ENCODE measurements around the gene CBR3.

CBR3 gene

DNA sequence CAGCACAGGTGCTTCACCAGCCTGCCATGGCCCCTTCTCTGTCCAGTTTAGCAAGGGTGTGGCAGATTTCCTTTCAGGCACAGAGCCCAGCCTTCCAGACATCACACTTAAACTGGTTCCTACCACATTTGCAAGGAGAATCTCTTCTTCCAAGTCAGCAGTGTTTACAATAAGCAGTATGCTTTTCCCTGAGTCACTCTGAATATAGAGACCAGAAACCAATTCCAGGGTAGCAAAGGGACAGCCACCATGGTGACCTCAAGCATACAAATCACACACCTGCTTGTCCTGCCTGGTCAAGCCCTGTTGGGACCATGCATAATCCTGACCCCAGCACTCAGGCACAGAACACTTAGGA is 8.7 kb upstream of the CBR3 start (continued):
- TF ChIP-seq, protein P1, sequence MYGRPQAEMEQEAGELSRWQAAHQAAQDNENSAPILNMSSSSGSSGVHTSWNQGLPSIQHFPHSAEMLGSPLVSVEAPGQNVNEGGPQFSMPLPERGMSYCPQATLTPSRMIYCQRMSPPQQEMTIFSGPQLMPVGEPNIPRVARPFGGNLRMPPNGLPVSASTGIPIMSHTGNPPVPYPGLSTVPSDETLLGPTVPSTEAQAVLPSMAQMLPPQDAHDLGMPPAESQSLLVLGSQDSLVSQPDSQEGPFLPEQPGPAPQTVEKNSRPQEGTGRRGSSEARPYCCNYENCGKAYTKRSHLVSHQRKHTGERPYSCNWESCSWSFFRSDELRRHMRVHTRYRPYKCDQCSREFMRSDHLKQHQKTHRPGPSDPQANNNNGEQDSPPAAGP (tag by site-specific recombination; IDR thresholded peaks at IDR 0.05): no peak
- TF ChIP-seq ZNF747 (tag by site-specific recombination; IDR thresholded peaks at IDR 0.05): no peak
- no peak for TF ChIP-seq ZNF155 (tag by site-specific recombination; IDR thresholded peaks at IDR 0.05)
- TF ChIP-seq ZNF692 (tag by site-specific recombination; IDR thresholded peaks at IDR 0.05): no peak

DNA sequence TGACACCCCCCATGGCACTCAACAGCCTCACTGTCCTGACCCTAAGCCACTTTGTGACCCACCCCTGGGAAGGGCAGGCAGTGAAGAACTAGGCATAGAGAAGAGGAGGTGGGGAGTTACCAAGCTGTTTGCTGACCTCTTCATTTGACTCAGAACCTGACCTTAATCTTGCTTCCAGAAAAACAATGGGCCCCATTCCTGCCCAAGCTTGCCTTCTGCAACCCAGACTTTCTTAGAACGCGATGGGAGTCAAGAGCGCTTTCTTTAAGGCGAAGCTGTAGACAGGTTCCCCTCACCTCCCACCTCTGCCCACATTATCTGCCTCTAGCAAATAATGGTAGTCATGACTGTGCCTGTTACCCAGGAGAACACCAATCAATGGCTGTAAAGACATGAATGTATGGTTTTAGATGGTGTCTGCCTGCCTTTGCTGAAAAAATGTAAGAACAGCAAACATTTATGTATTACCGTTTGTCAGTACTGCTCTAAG is 8.2 kb upstream of the CBR3 start:
- ChIA-PET POLR2A (interaction anchor here (0.5 kb wide), 1 partner anchor 283 kb away, joined by 3 read pairs; no protein-coding TSS in a partner anchor), CTCF (interaction anchor here (0.6 to 5.7 kb wide), 8 partner anchors 9 to 210 kb away, joined by 3 to 39 read pairs (median 4); no protein-coding TSS in a partner anchor)
- Histone ChIP-seq H3K4me1 (ENCODE audit: control insufficient read depth, insufficient read depth, low read length) (peaks cover 4% of the 10 kb centered on the region; the same call in 1 of the 2 replicates), H3K4me3 (ENCODE audit: low read depth, low read length) (no peak overlapping the region), H3K9me3 (ENCODE audit: control insufficient read depth, insufficient read depth, low read depth, low read length) (no peaks in the 10 kb centered on the region), H3K36me3 (ENCODE audit: control insufficient read depth in 2 of 2, insufficient read depth in 1 of 2, low read length in 2 of 2) (no peaks in the 10 kb centered on the region), H3K27ac (ENCODE audit: extremely low read depth, low read depth, low read length) (no peak overlapping the region)
- TF ChIP-seq GLI2 (tag by site-specific recombination; IDR thresholded peaks at IDR 0.05; ENCODE audit: borderline replicate concordance, low read depth) (no peak), KLF1 (tag by site-specific recombination; IDR thresholded peaks at IDR 0.05) (no peak), ZNF169 (tag by site-specific recombination; IDR thresholded peaks at IDR 0.05) (no peak), KLF16 (tag by site-specific recombination; IDR thresholded peaks at IDR 0.05) (no peak), ZSCAN23 (tag by site-specific recombination; IDR thresholded peaks at IDR 0.05) (no peak), ZNF623 (tag by site-specific recombination; IDR thresholded peaks at IDR 0.05) (no peak), ZNF140 (tag by site-specific recombination; IDR thresholded peaks at IDR 0.05) (no peak), ZNF311 (tag by site-specific recombination; IDR thresholded peaks at IDR 0.05; ENCODE audit: borderline replicate concordance) (no peak), ZNF132 (tag by site-specific recombination; IDR thresholded peaks at IDR 0.05; ENCODE audit: borderline replicate concordance) (no peak)
- TF ChIP-seq, protein P2, sequence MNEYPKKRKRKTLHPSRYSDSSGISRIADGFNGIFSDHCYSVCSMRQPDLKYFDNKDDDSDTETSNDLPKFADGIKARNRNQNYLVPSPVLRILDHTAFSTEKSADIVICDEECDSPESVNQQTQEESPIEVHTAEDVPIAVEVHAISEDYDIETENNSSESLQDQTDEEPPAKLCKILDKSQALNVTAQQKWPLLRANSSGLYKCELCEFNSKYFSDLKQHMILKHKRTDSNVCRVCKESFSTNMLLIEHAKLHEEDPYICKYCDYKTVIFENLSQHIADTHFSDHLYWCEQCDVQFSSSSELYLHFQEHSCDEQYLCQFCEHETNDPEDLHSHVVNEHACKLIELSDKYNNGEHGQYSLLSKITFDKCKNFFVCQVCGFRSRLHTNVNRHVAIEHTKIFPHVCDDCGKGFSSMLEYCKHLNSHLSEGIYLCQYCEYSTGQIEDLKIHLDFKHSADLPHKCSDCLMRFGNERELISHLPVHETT (tag by site-specific recombination; IDR thresholded peaks at IDR 0.05): no peak

- Histone ChIP-seq H3K27ac (ENCODE audit: extremely low read depth, low read depth, low read length) (no peak overlapping the region), H3K9me3 (ENCODE audit: control insufficient read depth, insufficient read depth, low read depth, low read length) (no peaks in the 10 kb centered on the region), H3K36me3 (ENCODE audit: control insufficient read depth in 2 of 2, insufficient read depth in 1 of 2, low read length in 2 of 2) (no peaks in the 10 kb centered on the region), H3K4me3 (ENCODE audit: low read depth, low read length) (no peak overlapping the region), H3K4me1 (ENCODE audit: control insufficient read depth, insufficient read depth, low read length) (peaks cover 4% of the 10 kb centered on the region; the same call in 1 of the 2 replicates)
- ChIA-PET CTCF (interaction anchor here (0.5 to 5.7 kb wide), 7 partner anchors 10 to 361 kb away, joined by 3 to 39 read pairs (median 4); no protein-coding TSS in a partner anchor), POLR2A (interaction anchor here (0.5 to 1.0 kb wide), 2 partner anchors 8 to 282 kb away, joined by 3 read pairs; no protein-coding TSS in a partner anchor)
- TF ChIP-seq ZNF621 (tag by site-specific recombination; IDR thresholded peaks at IDR 0.05) (no peak), ZNF112 (tag by site-specific recombination; IDR thresholded peaks at IDR 0.05) (no peak), ZIC2 (tag by site-specific recombination; IDR thresholded peaks at IDR 0.05) (no peak), ZNF37A (tag by site-specific recombination; IDR thresholded peaks at IDR 0.05) (no peak), BCL11A (tag by site-specific recombination; IDR thresholded peaks at IDR 0.05; ENCODE audit: low read depth) (no peak), ZNF626 (tag by site-specific recombination; IDR thresholded peaks at IDR 0.05) (no peak), REST (tag by site-specific recombination; IDR thresholded peaks at IDR 0.05) (no peak), ZNF174 (tag by site-specific recombination; IDR thresholded peaks at IDR 0.05) (no peak), ZNF843 (tag by site-specific recombination; IDR thresholded peaks at IDR 0.05) (no peak), ZNF223 (tag by site-specific recombination; IDR thresholded peaks at IDR 0.05) (no peak), HOXD13 (CRISPR knock-in tag; IDR thresholded peaks at IDR 0.05; ENCODE audit: borderline replicate concordance) (no peak), ZEB2 (tag by site-specific recombination; IDR thresholded peaks at IDR 0.05) (no peak), ZNF266 (tag by site-specific recombination; IDR thresholded peaks at IDR 0.05; ENCODE audit: low read depth) (no peak), GLI4 (tag by site-specific recombination; IDR thresholded peaks at IDR 0.05) (no peak)
Measured at GRCh38 chr21:36127250-36127904, 7.5 kb upstream of the CBR3 start.
